GM19395 (cell line): Measurements from ENCODE around the gene HMMR.
"Not testable (repeated sequence)": the region's sequence is repeated elsewhere in the genome, so short reads cannot be mapped to it uniquely, and the experiment has no call there.

Source experiments
- ATAC-seq: cut with Tn5 transposase; IDR thresholded peaks from one replicate; pipeline ENCODE4 v1.9.1; 2021; ENCODE audit warnings: mild to moderate bottlenecking, moderate library complexity; ENCODE audit not compliant: unreplicated experiment

HMMR gene

DNA sequence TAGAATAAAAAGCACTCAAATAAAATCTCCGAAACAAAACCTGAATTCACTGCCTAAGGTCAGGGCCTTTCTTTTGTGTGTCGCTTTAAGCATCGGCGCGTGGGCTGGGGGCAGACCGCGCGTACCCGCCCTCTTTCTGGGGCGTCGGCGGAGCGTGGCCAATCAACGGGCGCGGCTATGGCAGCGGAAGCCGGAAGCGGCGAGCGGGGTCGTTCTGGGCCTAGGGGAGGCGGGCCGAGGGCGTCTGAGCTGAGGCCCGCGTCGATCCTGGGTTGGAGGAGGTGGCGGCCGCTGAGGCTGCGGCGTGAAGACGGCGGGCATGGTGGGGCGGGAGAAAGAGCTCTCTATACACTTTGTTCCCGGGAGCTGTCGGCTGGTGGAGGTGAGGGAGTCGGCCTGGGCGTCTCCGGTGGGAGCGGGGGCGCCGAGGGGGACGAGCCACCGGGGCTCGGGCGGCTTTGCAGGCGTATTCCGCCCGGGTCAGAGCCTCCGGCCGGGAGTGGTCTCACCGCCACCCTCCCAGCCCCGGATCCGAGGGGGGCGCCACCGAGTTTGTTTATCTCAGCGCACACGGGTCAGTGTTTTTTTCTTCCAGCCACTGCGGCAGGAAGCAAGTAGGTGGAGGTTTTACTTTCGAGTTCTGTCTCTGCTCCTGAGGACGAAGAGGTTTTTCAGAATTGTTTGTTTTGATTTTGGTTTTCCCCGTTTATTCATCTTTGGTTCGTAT is 45.1 kb downstream of the HMMR start, which contains the start of gene MAT2B:
Gene MAT2B (plus strand): TSS at position 252 of the 727 bp plus-strand sequence. CDS start 68 bp downstream, at position 320.
- peak; percentile 84 for ATAC-seq

DNA sequence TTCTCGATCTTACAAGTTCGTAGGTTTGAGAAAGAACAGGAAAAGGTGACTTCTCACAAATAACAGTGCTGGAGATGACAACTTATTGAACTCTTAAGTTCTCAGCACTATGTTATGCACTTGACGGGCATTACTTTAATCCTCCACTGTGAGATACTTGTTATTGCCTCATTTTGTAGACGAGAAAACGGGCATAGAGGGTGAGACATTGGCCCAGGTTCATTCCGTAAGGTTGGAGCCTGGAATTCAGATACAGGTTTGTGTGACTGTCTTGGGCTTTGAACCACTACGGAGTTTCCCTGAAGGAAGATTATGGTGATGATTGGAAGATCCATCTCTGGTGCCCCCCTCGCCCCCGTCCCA is 45.6 kb downstream of the HMMR start:
- ATAC-seq, result peak; percentile 23

DNA sequence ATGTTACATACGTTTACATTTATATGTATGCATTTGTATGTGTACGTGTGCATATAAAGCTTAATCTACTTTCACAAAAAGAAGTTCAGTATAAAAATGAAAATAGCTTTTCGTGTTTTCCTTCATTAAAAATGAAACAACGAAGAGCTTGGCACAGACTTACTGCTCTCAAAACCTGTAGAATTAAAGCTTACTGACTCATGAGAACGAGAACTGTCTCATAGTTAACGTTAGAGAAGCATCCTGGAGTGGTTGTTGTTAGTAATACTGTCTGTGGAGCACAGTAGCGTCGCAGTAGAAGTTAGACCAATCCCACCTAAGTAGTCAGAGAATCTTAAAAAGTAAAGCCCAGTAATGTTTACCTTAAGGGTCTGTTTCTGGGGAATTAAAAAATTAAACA is 46.3 kb downstream of the HMMR start:
- ATAC-seq, result no peak

DNA sequence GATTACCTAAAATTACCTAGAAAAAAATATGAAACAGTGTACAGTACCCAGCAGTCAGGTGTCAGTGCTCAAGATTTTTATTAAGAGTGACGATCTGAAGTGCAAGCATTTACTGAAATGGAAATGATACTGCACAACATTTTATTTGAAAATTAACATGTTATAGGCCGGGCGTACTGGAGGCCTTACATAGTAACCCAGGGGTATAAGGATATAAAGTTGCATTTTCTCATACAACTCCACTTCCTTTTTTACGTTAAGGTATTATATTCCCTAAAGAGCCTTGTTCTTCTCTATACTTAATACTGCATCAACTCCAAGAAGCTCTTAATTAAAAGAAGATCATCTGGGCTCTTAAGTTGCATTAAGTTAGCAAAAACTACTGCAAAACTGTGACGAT is 48.3 kb downstream of the HMMR start:
- ATAC-seq, result no peak

DNA sequence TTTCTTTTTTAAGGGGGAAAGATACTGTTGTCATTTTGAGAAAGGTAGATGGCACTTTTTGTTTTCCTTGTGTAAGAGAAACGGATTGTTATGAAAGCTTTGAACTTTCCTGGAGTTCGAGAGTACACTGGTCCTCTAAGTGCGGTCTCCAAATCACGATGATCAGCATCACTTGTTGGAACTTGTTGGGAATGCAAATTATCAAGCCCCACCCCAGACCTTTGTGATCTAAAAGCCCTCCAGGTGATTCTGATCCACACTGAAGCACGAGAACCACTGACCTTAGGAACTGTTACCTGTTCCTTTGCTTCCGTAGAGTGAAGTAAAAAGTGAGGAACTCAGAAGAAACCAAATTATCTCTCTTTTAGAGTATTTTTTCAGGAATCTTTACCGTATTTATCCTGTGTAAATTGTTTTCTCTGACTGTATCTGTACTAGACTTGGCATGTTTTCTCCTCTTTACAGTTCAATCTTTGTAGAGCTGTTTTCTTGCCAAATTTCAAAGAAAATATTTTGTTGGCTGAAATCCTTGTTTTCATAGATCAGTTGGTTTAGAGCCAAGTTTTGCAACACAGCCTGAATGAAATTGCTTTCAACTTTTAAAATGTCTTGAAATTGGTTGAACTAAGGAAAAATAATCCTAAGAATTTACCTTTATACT is 49.0 kb downstream of the HMMR start:
- no peak for ATAC-seq

DNA sequence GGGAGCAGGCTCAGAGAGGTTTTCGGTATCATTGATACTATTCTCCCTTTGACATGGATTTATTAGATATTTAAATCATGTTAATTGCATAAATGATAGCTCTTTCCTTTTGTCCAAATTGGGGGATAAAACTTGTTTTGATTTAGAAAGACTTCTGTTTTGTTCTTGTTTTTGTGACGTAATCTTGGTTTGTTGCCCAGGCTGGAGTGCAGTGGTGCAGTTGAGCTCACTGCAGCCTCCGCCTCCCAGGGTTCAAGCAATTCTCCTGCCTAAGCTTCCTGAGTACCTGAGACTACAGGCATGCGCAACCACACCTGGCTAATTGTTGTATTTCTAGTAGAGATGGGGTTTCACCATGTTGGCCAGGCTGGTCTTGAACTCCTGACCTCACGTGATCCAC is 52.1 kb downstream of the HMMR start:
- ATAC-seq, result no peak

DNA sequence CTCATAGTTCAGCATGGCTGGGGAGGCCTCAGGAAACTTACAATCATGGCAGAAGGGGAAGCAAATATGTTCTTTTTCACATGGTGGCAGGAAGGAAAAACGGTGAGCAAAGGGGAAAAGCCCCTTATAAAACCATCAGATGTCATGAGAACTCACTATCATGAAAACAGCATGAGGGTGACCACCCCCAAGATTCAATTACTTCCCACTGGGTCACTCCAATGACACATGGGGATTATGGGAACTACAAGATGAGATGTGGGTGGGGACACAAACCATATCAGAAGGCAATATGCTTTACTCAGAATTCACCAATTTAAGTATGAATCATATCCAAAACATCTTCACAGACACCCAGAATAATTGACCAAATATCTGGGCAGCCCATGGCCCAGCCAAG is 64.7 kb downstream of the HMMR start:
- ATAC-seq, result no peak

DNA sequence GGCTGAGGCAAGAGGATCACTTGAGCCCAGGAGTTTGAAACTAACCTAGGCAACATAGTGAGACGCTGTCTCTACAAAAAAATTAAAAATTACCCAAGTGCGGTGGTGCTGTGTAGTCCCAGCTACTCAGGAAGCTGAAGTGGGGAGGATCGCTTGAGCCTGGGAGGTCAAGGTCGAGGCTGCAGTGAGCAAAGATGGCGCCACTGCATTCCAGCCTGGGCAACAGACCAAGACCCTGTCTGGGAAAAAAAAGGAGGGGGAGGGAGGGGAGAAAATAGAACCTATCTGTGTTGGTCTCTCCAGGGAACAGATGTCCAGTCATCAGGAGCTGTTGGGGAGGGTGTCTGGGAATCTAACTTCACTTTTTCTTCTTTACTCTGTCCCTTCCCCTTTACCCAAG is 69.3 kb downstream of the HMMR start:
- no peak for ATAC-seq

DNA sequence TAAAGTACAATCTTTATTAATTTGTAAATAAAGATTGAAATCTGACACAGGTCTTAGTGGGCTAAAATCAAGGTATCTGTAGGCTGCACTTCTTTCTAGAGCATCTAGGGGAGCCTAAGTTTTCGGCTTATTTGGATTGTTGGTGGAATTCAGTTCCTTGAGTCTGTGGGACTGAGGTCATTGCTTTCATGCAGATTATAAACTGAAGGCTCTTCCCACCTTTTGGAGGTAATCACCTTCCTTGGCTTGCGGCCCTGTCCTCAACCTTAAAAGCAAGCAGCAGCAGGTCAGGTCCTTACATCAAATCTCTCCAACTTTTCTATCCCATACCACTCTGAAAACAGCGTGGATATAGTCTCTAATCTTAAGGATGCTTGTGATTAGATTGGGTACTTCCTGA is 70.8 kb downstream of the HMMR start:
- ATAC-seq, result no peak

DNA sequence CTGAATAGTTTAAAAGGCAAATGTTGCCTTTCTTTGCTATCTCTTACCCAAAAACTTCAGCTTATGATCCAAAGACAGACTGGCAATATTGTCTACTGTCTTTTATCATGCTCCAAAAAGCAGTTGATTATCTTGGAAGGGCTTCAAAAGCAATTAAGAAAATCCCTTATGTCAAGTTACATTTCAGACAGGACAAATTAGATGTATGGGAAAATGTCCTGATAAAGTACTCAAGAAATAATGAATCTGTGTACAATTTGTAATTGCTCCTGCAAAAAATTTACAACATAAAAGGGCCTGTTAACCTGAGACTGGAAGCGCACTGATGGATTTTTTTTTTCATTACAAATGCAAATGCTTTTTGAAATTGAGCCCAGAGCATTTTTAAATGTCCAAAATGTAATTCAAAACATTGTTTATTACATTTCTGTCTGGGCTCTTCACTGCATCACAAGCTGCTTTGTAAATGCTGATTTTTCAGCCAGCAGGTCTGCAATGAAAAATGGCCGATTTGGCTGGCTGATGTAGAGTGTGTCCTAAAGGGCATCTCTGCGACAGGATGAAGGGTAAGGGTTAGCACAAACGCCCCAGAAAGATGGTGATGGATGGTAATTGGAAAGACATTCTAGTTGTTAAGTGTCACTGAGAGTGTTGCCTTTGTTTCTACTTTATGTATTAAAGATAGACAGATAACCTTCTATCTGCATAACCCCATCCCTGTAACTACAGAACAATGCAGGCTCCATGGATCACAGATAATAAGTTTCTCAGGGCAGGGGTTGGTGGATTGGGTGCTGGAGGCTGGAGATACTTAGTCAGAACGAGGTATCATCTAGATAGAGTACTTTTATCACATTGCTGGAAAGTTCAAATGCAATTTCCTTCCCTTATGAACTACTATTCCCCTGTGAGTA is 72.0 kb downstream of the HMMR start:
- no peak for ATAC-seq

DNA sequence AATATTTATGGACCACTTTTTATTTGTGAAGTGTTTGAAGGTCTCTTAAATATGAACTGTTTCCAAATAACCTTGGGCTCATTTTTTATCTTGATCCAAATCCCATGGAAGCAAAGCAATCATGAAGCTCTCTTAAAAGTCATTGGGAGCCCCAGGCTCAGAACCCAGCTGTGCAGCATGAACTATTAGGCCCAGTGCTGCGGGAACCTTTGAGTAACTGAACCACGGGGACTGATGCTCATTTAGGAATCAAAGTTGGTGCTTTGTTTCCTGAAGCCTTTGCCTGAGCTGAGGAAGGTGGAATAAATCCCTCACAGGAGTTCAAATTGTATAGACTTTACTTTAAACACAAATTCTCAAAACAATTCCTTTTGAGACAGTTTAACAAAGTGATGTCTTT is 72.8 kb downstream of the HMMR start:
- no peak for ATAC-seq

DNA sequence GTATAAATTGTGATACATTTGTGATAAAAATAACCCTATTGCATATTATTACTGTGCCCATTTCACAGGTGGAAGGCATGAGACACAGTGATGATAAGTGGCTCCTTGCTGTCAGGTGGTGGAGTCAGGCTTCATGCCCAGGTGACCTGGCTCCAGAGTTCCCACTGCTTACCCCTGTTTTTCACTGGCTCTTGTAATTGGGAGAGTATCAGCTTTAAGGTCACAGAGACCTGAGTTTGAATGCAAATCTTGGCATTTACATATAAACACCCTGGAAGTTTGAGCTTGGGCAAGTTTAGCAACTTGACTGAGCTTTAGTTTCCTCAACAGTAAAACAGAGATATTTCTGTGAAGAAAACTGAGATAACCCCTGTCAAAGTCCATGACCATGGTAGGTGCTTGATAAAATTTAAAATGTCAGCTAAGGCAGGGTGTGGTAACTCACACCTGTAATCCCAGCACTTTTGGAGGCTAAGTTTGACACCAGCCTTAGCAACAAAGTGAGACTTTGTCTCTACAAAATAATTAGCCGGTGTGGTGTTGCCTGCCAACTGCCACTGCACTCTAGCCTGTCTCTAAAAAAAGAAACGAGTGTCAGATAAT is 74.2 kb downstream of the HMMR start:
- no peak for ATAC-seq

DNA sequence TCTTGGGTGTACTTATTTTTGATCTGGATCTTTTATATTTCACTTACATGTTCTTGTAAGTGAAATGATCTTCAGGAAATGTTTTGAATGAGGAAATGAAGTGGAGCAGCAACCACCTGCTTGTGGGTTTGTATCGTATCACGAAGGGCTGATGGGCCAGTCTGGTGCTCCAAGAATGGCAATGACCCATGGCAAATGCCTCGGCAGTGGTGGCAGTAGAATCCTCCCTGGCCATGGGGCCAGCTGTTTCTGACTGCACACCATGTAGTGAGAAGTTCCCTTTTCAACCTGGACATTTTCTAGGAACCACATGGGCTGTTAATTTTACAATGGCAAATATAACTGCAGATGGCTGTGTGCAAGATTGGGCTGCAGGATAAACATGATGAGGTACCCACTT is 74.9 kb downstream of the HMMR start:
- ATAC-seq, result no peak

DNA sequence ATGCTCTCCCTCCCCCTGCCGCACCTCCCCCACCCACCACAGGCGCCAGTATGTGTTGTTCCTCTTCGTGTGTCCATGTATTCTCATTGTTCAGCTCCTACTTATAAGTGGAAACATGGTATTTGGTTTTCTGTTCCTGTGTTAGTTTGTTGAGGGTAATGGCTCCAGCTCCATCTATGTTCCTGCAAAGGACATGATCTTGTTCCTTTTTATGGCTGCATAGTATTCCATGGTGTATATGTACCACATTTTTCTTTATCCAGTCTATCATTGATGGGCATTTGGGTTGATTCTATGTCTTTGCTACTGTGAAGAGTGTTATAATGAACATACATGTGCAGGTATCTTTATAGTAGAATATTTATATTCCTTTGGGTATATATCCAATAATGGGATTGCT is 76.0 kb downstream of the HMMR start:
- not testable (repeated sequence) for ATAC-seq

DNA sequence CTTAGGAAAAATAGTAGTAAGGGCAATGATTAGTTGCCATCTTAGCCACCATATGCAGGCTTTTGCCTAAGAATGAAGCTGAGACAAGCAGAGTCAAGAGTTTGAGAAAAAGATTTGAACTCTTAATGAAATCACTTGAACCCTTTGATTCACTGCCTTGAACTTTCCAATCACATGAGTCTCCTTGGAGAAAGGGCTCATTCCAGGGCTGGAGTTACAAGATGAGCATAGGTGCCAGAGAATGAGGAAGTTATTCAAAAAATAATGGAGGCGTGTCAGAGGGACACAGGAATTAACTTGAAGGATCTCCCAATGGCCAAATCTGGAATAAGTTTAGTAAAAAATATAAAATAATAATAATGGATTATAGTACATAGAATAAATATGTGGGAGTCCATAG is 80.3 kb downstream of the HMMR start:
- no peak for ATAC-seq
